Nephron progenitor cell (in vitro differentiated cells): ENCODE measurements around the gene UNC45A.

Experiments used
- DNase-seq: peaks from one replicate; pipeline ENCODE4 v3.0.0; 2021
- H3K27ac Mint-ChIP-seq: 2 replicates; pipeline ENCODE4 v1.8.0; 2021; ENCODE audit warnings: mild to moderate bottlenecking, moderate library complexity, mixed read lengths
- H3K27me3 Mint-ChIP-seq: 2 replicates; pipeline ENCODE4 v1.8.0; 2021; ENCODE audit warnings: mild to moderate bottlenecking, low read depth, mixed read lengths; ENCODE audit not compliant: poor library complexity
- H3K36me3 Mint-ChIP-seq: 2 replicates; pipeline ENCODE4 v1.8.0; 2021; ENCODE audit warnings: low read depth, mixed read lengths
- H3K4me1 Mint-ChIP-seq: 2 replicates; pipeline ENCODE4 v1.8.0; 2021; ENCODE audit warnings: mixed read lengths
- H3K4me3 Mint-ChIP-seq: 2 replicates; pipeline ENCODE4 v1.8.0; 2021; ENCODE audit warnings: mild to moderate bottlenecking, moderate library complexity, mixed read lengths
- H3K9me3 Mint-ChIP-seq: 2 replicates; pipeline ENCODE4 v1.8.0; 2021; ENCODE audit warnings: mild to moderate bottlenecking, moderate library complexity, mixed read lengths
- CTCF ChIP-seq: fragments of 200-600 bp; sonication (generic); IDR thresholded peaks from 2 replicates; pipeline ENCODE4 v1.5.0; 2021; ENCODE audit warnings: antibody characterized with exemption

Gene UNC45A

GRCh38 chr15:90957031-90957790, 22.1 kb downstream of the UNC45A start:
- no peak overlapping the region for H3K27ac Mint-ChIP-seq
- peak; percentile 64 for DNase-seq

GRCh38 chr15:90957791-90958190, 22.7 kb downstream of the UNC45A start:
- peaks cover 16% of the 10 kb centered on the region for H3K27me3 Mint-ChIP-seq
- no peak for TF ChIP-seq CTCF
- no peaks in the 10 kb centered on the region for H3K9me3 Mint-ChIP-seq
- DNase-seq: no peak
- H3K4me3 Mint-ChIP-seq: peak overlapping the region; percentile 88
- H3K27ac Mint-ChIP-seq: no peak overlapping the region
- H3K4me1 Mint-ChIP-seq: peaks cover 16% of the 10 kb centered on the region
- H3K36me3 Mint-ChIP-seq: peaks cover 32% of the 10 kb centered on the region

More at GRCh38 chr15:90957031-90957790, 22.1 kb downstream of the UNC45A start:
- Mint-ChIP-seq H3K9me3 (no peaks in the 10 kb centered on the region), H3K4me1 (peaks cover 16% of the 10 kb centered on the region), H3K27me3 (peaks cover 16% of the 10 kb centered on the region), H3K36me3 (peaks cover 32% of the 10 kb centered on the region), H3K4me3 (peak overlapping the region; percentile 88)
- TF ChIP-seq CTCF: no peak

GRCh38 chr15:90959028-90959595, 24.0 kb downstream of the UNC45A start:
- Mint-ChIP-seq H3K27me3 (peaks cover 13% of the 10 kb centered on the region), H3K4me1 (peaks cover 16% of the 10 kb centered on the region), H3K9me3 (no peaks in the 10 kb centered on the region), H3K36me3 (peaks cover 34% of the 10 kb centered on the region), H3K27ac (peak overlapping the region; percentile 80), H3K4me3 (no peak overlapping the region)
- no peak for TF ChIP-seq CTCF
- DNase-seq: no peak

- TF ChIP-seq CTCF: no peak
- DNase-seq: no peak
- peak overlapping the region; percentile 80 for H3K27ac Mint-ChIP-seq
- peaks cover 16% of the 10 kb centered on the region for H3K4me1 Mint-ChIP-seq
- H3K4me3 Mint-ChIP-seq: no peak overlapping the region
- no peaks in the 10 kb centered on the region for H3K9me3 Mint-ChIP-seq
- peaks cover 13% of the 10 kb centered on the region for H3K27me3 Mint-ChIP-seq
- peaks cover 41% of the 10 kb centered on the region for H3K36me3 Mint-ChIP-seq
These were observed 24.8 kb downstream of the UNC45A start for GRCh38 chr15:90959894-90960293.

- H3K9me3 Mint-ChIP-seq: no peaks in the 10 kb centered on the region
These were observed 25.4 kb downstream of the UNC45A start for GRCh38 chr15:90960298-90961091.

More at GRCh38 chr15:90960298-90961091, 25.4 kb downstream of the UNC45A start:
- peaks cover 16% of the 10 kb centered on the region for H3K4me1 Mint-ChIP-seq
- no peak for DNase-seq
- H3K27me3 Mint-ChIP-seq: peaks cover 13% of the 10 kb centered on the region
- TF ChIP-seq CTCF: no peak
- H3K4me3 Mint-ChIP-seq: no peak overlapping the region
- no peak overlapping the region for H3K27ac Mint-ChIP-seq
- H3K36me3 Mint-ChIP-seq: peaks cover 47% of the 10 kb centered on the region
